Parathyroid adenoma (tissue), 2 donors: ENCODE measurements around the gene TMEM185B.
A peak's percentile ranks its signal among the peaks of the same experiment; 100 is the strongest.

Experiments used
- H2AFZ ChIP-seq: fragments of 300-600 bp; sonication (generic); one replicate; pipeline ENCODE4 v1.7.0; 2017; ENCODE audit warnings: antibody characterized with exemption, mild to moderate bottlenecking
- H3K27ac ChIP-seq: fragments of 300-600 bp; sonication (generic); one replicate; pipeline ENCODE4 v1.7.0; 2017
- H3K27me3 ChIP-seq: fragments of 300-600 bp; sonication (generic); one replicate; pipeline ENCODE4 v1.7.0; 2017; ENCODE audit warnings: low read length; ENCODE audit not compliant: control insufficient read depth, insufficient read depth
- H3K36me3 ChIP-seq: fragments of 300-600 bp; sonication (generic); one replicate; pipeline ENCODE4 v1.7.0; 2017; ENCODE audit warnings: low read length; ENCODE audit not compliant: control insufficient read depth, insufficient read depth
- H3K4me1 ChIP-seq: fragments of 300-600 bp; sonication (generic); one replicate; pipeline ENCODE4 v1.7.0; 2017; ENCODE audit warnings: control low read depth
- H3K4me2 ChIP-seq: fragments of 300-600 bp; sonication (generic); one replicate; pipeline ENCODE4 v1.7.0; 2017; ENCODE audit warnings: low read length
- H3K4me3 ChIP-seq: fragments of 300-600 bp; sonication (generic); one replicate; pipeline ENCODE4 v1.7.0; 2017; ENCODE audit warnings: low read depth, low read length
- H3K79me2 ChIP-seq: fragments of 300-600 bp; sonication (generic); one replicate; pipeline ENCODE4 v1.7.0; 2017; ENCODE audit warnings: control low read depth
- H3K9ac ChIP-seq: fragments of 300-600 bp; sonication (generic); one replicate; pipeline ENCODE4 v1.7.0; 2017; ENCODE audit warnings: mild to moderate bottlenecking
- H3K9me3 ChIP-seq: fragments of 300-600 bp; sonication (generic); one replicate; pipeline ENCODE4 v1.7.0; 2017; ENCODE audit warnings: low read length; ENCODE audit not compliant: control insufficient read depth
- CTCF ChIP-seq: fragments of 300-600 bp; sonication (generic); IDR thresholded peaks from one replicate; pipeline ENCODE4 v1.7.0; 2017; ENCODE audit warnings: antibody characterized with exemption, mild to moderate bottlenecking
- donor health status: primary hyperparathyroidism.

TMEM185B gene

GRCh38 chr2:120224256-120224655 lies 1.1 kb upstream of the TMEM185B start:
- no peak for TF ChIP-seq CTCF
- Histone ChIP-seq H3K4me3 (peak overlapping the region; percentile 80), H3K36me3 (no peaks in the 10 kb centered on the region), H3K27ac (peak overlapping the region; percentile 97), H3K9me3 (no peaks in the 10 kb centered on the region), H3K27me3 (no peaks in the 10 kb centered on the region), H3K4me1 (peaks cover 56% of the 10 kb centered on the region), H3K4me2 (peak overlapping the region; percentile 97), H3K79me2 (peaks cover 10% of the 10 kb centered on the region), H3K9ac (no peak overlapping the region), H2AFZ (no peak overlapping the region)

GRCh38 chr2:120222186-120223033 lies 790 bp downstream of the TMEM185B start:
- TF ChIP-seq CTCF, result no peak
- H3K27ac ChIP-seq, result peak overlapping the region; percentile 97
- H3K4me2 ChIP-seq, result peak overlapping the region; percentile 97
- no peaks in the 10 kb centered on the region for H3K36me3 ChIP-seq
- H3K79me2 ChIP-seq, result peaks cover 14% of the 10 kb centered on the region
- H3K4me1 ChIP-seq, result peaks cover 39% of the 10 kb centered on the region
- no peak overlapping the region for H3K9ac ChIP-seq
- no peaks in the 10 kb centered on the region for H3K27me3 ChIP-seq
- H2AFZ ChIP-seq, result peak overlapping the region; percentile 85
- peak overlapping the region; percentile 80 for H3K4me3 ChIP-seq
- H3K9me3 ChIP-seq, result no peaks in the 10 kb centered on the region

GRCh38 chr2:120221616-120222015 lies 1.6 kb downstream of the TMEM185B start:
- Histone ChIP-seq H3K9ac (no peak overlapping the region), H3K79me2 (peaks cover 14% of the 10 kb centered on the region), H3K9me3 (no peaks in the 10 kb centered on the region), H2AFZ (no peak overlapping the region), H3K27me3 (no peaks in the 10 kb centered on the region), H3K27ac (no peak overlapping the region), H3K4me2 (peak overlapping the region; percentile 3), H3K4me3 (no peak overlapping the region), H3K36me3 (no peaks in the 10 kb centered on the region), H3K4me1 (peaks cover 31% of the 10 kb centered on the region)
- no peak for TF ChIP-seq CTCF

GRCh38 chr2:120220756-120221155 lies 2.4 kb downstream of the TMEM185B start:
- no peak overlapping the region for H3K9ac ChIP-seq

More at GRCh38 chr2:120220756-120221155, 2.4 kb downstream of the TMEM185B start:
- peak overlapping the region; percentile 15 for H3K4me2 ChIP-seq
- H3K9me3 ChIP-seq, result no peaks in the 10 kb centered on the region
- no peak overlapping the region for H3K4me3 ChIP-seq
- H3K27ac ChIP-seq, result no peak overlapping the region
- no peaks in the 10 kb centered on the region for H3K27me3 ChIP-seq
- H3K36me3 ChIP-seq, result no peaks in the 10 kb centered on the region
- no peak for TF ChIP-seq CTCF
- H2AFZ ChIP-seq, result no peak overlapping the region
- H3K4me1 ChIP-seq, result peaks cover 23% of the 10 kb centered on the region
- H3K79me2 ChIP-seq, result peaks cover 14% of the 10 kb centered on the region
